Stimulated activated CD4-positive, alpha-beta T cell treated with anti-CD3 and anti-CD28 coated beads, Interleukin-4, amount 100 ng/mL, for 4 hours (primary cell): ENCODE results near the gene CCDC144A.
"Not testable (repeated sequence)": the region's sequence is repeated elsewhere in the genome, so short reads cannot be mapped to it uniquely, and the experiment has no call there.

Source experiments
- DNase-seq, 2 experiments: peaks; one replicate each; pipeline ENCODE4 v3.0.0-alpha.2; 2020

The CCDC144A gene, protein sequence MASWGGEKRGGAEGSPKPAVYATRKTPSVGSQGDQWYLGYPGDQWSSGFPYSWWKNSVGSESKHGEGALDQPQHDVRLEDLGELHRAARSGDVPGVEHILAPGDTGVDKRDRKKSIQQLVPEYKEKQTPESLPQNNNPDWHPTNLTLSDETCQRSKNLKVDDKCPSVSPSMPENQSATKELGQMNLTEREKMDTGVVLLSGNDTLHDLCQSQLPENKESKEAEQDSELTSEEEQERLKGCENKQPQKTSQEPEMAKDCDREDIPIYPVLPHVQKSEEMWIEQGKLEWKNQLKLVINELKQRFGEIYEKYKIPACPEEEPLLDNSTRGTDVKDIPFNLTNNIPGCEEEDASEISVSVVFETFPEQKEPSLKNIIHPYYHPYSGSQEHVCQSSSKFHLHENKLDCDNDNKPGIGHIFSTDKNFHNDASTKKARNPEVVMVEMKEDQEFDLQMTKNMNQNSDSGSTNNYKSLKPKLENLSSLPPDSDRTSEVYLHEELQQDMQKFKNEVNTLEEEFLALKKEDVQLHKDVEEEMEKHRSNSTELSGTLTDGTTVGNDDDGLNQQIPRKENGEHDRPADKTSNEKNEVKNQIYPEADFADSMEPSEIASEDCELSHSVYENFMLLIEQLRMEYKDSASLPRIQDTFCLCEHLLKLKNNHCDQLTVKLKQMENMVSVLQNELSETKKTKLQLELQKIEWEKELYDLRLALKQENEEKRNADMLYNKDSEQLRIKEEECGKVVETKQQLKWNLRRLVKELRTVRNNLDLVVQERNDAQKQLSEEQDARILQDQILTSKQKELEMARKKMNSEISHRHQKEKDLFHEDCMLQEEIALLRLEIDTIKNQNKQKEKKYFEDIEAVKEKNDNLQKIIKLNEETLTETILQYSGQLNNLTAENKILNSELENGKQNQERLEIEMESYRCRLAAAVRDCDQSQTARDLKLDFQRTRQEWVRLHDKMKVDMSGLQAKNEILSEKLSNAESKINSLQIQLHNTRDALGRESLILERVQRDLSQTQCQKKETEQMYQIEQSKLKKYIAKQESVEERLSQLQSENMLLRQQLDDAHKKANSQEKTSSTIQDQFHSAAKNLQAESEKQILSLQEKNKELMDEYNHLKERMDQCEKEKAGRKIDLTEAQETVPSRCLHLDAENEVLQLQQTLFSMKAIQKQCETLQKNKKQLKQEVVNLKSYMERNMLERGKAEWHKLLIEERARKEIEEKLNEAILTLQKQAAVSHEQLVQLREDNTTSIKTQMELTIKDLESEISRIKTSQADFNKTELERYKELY (N-terminal part only)

DNA sequence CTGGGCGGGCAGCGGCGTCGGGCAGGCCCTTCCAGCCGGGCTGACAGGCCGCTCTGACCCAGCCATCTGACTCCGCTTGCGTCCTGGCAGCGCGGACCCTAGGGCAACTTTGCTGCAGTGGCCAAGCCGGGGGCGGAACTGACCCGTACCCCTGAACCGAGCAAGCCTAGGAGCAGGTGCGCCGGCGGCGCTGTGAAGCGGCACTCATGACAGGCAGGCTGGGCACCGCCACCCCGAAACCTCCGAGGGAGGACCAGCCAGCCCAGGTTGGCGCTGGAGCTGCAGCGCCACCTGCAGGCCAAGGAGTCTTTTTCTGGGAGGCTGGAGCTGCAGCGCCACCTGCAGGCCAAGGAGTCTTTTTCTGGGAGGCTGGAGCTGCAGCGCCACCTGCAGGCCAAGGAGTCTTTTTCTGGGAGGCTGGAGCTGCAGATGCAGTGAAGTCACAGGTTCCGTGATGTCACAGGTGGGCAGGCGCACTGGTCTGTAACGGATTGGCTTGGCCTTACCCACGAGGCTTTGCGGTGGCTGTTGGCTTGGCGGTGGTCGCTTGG lies at the start of gene CCDC144A:
CCDC144A (plus strand) TSS at position 511 of the 551 bp plus-strand sequence. CDS start 160 bp downstream, outside the sequence.
- peak; percentile 38 to 59 for DNase-seq

DNA sequence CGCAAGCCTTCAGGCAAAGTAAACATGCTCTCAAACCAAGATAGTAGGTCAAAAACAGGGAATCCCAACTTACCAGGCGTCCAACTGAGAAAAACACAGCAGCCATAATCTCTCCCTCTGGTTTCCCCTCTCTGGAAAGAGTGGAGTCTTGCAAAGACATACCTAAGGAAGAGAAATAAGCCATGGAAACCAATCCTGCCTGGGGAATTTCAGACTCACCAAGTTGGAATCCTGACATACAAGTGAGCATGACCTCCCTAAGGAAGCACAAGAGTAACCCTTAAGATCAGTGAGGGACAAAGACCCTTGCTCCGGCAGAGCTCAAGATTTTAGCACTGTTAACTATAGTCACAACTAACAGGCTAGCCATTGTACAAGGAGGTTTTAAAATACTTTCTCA lies 40.5 kb upstream of the CCDC144A start:
- no peak for DNase-seq

DNA sequence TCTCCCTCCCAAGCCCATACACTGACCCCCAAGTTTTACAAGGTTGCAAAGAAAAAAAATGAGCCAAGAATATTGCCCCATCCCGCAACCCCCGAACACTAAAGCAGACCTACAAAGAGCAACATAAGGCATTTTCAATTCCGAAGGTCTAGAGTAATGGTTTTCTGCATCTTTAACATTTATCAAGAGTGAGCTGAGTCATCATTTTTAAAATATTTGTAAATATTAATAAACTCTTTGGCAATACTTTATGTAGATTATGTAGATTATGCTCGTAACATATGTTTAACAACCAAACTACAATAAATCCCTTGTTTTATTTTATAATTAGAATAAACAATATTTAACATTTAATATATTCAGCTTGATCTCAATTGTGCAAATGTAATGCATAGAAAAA lies 37.8 kb upstream of the CCDC144A start:
- DNase-seq: no peak

DNA sequence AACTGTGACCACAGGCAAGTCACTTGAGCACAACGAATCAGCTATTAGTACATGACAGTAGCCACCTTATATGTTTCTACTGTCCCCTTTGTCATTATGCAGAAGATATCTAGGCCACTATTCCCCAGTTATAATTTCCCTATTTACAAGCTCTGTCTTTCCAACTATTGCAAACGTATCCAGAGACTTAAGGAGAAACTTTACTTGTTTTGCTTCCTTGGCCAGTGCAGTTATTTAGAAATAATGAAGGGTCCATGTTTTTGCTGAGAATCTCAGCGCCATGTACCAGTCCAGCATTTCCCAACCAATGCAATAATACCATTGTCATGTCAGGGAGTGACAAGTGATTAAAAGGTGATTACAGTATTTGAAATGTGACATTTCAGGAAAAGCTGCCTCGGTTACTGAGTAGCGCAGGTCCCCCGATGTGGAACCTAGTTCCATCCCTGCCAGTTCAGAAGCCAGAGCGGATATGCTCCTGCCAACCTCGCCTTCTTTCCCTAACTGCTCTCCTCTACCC lies 37.1 kb upstream of the CCDC144A start:
- no peak for DNase-seq

DNA sequence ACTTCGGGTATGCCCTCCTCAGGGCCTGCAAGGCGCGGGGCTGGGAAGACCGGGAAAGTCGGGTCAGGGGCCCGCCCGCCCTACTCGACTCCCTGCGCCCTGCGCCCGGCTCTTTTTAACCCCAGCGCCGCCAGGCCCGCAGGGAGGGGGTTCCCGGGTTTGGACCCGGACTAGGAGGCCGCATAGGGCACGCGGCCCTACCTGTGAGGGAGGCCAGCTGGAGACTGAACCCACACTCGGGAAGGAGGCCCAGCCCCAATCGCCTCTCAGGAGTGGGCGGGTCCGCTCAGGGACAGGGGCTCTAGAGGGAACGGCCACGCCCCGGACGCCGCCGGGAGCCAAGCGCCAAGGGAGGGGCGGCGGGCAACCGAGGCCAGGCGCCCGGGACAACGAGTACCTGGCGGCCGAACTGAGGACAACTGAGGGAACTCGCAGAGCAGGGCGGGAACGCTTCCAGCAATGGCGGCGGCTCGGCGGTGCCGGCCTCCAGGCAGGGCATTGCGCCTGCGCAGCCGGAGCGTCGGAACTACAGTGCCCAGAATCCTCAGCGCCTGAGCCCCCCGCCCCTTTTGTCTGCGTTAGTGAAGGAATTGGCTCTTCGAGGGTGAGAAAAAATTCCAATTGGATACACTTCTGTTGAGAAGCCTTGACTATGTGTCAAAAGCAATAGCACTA lies 36.5 kb upstream of the CCDC144A start, which contains the start of gene ZNF624:
ZNF624 (minus strand) TSS at position 484 of the 675 bp plus-strand sequence.
- DNase-seq: peak; percentile 84 to 87

DNA sequence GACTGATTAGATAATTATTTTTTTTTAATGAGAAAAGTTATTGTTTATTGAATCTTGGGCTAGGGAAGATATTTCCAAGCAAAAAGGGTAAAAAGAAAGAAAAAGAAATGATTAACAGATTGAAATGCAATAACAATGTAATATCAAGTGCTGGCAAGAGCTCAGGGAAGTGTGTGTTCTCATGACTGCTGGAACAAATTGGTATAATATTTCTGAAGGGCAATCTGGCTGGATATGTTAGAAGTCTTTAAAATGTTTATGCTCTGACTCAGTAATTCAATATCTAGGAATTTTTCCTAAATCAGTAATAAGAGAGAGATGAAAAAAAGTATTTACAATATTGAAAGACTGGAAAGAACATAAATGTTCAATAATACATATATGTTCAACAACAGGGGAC lies 28.8 kb upstream of the CCDC144A start:
- no peak for DNase-seq

DNA sequence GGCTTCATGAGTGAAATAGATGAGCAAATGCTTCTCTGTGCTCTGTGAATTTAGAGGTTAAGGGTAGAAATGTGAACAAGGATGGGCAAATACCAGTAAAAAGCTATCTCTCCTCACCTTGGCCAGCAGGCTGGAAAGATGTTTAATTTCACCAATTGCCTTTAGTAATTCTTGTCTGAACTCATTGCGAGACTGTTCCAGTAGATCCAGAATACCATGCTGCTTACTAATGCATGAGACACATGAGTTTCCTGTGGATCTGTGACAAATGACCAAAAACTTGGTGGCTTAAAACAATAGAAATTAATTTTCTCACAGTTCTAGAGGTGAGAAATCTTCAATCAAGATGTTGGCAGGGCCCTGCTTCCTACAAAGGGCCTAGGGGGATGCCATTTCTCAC lies 27.1 kb upstream of the CCDC144A start:
- no peak for DNase-seq

DNA sequence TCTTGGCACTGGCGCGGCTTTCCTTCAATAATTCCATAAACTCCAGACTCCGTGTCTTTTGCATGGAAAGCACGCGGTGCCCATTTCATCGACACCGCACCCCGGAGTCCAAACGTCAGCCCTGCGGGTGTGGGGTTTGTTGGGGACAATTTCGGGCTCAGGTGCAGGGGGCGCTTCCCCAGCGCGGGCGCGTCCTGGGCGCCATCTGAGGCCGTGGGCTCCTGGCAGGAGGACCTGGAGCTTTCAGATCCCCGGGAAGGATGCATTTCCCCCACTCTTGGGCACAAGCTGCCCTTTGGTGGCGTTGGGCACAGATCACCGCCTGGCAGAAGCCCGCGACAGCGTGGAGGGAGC lies 23.5 kb upstream of the CCDC144A start:
- DNase-seq: not testable (repeated sequence)

DNA sequence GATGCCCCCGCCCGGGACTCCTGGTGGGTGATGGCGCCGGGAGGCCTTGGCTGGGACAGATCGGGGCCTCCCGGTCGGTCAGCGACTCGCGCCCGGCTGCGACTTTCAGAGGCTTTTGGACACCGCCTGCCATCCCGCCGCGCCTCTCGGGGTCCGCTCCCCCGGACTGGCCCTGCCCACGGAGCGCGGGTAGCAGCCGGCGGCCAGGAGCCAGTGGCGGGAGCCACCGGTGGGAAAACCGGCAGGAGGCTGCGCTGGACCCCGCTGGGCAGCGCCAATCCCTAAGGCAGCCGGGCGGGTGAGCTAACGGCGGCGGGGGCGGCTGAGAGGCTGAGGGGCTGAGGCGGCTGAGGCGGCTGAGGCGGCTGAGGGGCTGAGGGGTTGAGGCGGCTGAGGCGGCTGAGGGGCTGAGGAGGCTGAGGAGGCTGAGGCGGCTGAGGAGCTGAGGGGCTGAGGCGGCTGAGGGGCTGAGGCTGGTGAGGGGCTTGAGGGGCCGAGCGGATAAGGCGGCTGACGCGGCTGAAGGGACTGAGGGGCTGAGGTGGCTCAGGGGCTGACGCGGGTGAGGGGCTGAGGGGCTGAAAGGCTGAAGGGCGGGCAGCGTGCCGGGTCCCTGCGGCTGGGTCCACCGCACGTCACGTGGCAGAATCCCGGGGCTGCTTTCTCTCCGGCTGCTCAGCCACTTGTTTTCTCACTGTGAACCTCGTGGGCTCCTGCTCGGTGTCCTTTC lies 23.0 kb upstream of the CCDC144A start:
- not testable (repeated sequence) for DNase-seq

DNA sequence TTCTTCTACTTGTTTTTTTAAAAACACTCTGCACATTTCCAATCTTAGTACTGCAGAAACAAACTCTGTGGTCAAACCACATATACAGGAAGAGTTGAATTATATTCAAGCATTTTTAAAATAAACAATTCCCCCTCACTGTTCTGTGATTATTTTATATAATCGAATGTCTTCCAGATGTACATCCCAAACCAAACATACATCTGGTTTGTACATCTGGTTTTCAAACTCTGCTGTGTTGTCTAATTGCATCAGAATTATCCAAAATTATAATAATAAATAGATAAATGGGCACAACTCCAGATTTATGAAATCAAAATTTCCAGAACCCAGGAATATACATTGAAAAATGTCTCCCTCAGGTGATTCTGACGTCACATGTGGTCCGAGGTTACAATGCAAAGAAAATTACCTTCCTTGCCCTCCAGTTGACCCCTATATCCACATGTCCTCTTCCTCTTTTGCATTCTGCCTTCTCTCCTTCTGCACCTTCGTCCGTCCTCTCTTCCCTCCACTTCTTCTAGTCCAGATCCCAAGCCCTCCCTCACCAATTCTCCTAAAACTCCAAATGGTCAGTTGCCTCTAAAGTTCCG lies 13.3 kb upstream of the CCDC144A start:
- DNase-seq: no peak

DNA sequence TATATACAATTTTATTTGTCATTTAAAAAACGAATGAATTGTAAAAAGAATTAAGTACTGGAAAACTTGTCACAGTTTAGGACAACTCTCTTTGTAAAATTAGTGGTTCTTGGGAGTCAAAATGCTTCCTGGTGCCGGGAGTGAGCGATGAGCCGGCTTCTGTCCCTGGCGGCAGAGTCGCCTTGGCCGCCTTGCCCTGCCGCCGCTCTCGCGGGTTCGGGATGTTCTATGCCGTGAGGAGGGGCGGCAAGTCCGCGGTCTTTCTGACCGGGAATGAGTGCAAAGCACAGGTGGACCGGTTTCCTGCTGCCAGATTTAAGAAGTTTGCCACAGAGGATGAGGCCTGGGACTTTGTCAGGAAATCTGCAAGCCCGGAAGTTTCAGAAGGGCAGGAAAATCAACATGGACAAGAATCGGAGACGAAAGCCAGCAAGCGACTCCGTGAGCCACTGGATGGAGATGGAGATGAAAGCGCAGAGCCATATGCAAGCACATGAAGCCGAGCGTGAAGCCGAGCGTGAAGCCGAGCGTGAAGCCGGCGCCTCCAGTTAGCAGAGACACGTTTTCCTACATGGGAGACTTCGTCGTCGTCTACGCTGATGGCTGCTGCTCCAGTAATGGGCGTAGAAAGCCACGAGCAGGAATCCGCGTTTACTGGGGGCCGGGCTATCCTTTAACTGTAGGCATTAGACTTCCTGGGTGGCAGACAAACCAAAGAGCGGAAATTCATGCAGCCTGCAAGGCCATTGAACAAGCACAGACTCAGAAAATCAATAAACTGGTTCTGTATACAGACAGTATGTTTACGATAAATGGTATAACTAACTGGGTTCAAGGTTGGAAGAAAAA lies 6.5 kb upstream of the CCDC144A start:
- DNase-seq: not testable (repeated sequence)

DNA sequence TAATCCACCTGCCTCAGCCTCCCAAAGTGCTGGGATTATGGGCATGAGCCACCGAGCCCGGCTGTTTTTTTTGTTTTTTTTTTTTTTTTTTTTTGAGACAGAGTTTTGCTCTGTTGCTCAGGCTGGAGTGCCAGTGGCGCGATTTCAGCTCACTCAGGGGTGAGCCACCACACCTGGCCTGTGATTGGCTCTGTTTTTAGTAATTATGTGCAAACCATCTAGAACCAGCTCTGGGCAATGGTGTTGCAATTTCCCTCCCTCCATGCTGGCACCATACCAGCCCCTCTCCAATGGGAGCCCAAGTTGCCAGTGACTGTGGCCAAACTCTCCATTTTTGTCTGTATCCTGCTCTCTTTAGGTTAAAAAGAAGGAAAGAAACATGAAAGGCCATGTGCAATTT lies 4.0 kb upstream of the CCDC144A start:
- DNase-seq: not testable (repeated sequence)

DNA sequence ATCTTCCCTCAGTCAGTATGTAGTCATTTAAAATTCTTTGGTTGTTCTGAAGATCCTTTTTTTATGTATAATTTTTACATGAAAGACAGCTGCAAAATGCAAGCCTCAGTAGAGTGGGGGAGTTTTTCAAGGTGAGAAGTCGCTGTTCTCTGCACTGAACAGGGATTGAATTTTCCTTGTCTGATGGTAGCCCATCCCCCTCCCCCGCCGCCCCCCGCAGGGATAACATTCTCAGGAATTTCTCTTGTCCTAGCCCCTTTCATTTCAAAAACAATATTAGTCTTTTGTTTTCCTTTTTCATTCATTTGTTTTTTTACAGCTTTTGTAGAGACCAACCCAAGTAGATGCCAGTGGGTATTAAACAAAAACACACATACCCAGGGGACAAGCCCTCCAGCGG lies 2.9 kb upstream of the CCDC144A start:
- not testable (repeated sequence) for DNase-seq

DNA sequence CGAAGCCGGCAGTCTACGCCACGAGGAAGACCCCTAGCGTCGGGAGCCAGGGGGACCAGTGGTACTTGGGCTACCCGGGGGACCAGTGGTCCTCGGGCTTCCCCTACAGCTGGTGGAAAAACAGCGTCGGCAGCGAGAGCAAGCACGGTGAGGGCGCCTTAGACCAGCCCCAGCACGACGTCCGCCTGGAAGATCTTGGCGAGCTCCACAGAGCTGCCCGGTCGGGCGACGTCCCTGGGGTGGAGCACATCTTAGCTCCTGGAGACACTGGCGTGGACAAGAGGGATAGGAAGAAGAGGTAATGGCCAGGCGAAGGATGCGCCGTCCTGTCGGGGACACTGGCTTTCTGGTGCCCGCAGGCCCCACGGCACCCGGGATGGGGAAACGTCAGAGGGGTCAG lies 406 bp downstream of the CCDC144A start:
- not testable (repeated sequence) for DNase-seq

DNA sequence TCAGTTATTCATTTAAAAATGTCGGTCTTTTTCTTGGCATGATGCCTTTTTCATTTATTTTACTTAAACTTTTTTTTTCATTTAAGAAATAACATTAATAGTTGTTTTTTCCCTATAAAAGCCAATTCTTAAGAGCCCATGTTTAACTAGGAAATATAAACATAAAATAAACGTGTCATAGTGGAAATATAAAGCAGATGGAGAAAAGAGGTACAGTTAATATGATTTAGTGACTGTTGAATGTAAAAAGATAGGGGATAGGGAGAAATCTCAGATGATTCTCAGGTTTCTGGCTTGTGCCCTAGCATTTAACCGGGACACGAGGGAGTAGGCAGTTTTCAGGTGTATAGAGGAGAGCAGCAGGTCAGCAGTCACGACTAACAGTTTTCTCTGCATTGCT lies 7.6 kb downstream of the CCDC144A start:
- not testable (repeated sequence) for DNase-seq

DNA sequence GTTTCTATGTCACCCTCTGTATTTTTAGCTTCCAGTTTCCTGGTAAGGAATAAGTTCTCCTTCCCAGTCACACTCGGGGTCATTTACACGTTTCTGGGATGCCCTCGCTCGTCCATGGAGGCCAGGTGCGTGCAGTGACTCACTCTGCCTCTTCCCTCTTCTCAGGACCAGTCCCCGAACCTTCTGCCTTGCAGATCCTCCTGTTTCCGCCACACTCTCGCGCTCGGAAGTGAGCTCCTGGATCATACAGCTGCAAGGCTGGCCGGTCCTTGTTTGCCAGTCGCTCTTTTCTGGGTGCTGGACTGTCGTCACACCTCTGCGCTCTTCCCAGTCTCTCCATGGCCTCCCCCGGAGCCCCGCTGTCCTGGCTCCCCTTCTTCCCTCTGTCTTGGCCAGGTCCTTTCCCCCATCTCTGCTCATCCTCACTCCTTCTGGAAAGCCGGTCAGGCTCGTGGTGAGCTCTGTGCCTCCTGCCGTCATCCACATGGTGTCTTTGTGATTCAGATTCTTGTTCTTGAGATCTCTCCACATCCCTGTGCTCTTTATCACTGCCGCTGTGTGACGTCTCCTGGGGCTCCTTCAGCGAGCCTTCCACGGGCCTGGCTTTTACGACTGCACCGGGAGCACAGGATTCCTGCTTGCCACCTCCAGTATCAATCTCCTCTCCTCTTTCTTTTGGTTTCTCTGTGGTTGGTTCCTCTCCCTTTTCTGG lies 55.6 kb downstream of the CCDC144A start:
- DNase-seq: not testable (repeated sequence)

DNA sequence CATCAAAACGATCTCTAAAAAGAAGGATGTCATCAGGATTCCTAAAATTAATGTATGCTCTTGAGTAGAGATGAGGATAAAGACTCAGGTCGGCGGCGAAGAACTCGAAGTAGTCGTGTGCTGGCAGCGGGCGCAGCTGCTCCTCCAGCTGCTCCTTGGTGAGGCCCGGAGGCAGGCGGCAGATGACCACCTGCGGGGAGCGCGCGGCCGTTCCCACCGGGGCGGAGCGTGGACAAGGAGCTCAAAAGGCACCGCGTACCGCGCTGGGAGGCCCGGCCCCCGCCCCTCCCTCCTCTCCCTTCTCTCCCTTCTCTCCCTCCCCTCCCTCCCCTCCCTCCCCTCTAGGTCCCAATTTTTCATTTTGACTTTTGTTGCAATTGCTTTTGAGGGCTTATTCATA lies 56.5 kb downstream of the CCDC144A start:
- not testable (repeated sequence) for DNase-seq

DNA sequence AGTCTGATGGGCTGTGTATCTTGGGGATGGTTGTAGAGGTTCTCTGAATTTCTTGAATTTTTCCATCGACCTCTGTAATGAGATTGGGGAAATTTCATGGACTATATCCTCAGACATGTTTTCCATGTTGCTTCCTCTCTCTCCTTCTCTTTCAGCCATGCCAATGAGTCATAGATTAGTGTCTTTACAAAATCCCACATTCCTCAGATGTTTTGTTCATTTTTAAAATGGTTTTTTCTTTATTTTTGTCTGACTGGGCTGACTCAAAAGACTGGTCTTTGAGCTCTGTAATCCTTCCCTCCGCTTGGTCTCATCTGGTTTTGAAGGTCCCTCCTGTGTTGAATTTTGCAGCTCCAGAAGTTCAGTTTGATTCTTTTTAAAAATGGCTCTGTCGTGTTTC lies 60.5 kb downstream of the CCDC144A start:
- not testable (repeated sequence) for DNase-seq
